WI38 (cell line): ENCODE data around the gene ZBTB20.

Source experiments
- H3K4me3 ChIP-seq: 2 replicates; pipeline ENCODE4 v1.5.1; 2011; ENCODE audit warnings: low read depth, mild to moderate bottlenecking, control low read depth, low read length
- TF ChIP-seq, protein P1 (sequence below): IDR thresholded peaks from 2 replicates; pipeline ENCODE4 v1.5.1; 2012; ENCODE audit warnings: low read depth, mild to moderate bottlenecking, control low read depth, low read length

The ZBTB20 gene

DNA sequence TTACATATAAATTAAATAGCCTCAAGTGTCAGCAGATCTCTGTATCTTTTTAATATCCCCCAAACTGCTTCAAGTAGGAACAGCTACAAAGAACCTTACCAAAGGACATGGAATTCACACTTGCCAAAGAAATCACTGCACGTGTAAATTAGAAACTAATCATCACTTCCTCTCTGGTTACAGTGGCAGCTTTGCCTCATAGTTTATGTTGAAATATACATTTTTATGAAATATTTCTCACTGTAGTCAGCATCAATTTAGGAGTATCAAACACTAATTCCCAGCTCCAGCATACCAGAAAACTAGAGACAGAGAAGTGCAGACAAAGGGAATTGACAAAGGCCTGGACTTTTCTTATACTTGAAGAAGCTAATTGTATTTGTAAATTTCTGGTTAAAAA is 592.4 kb downstream of the ZBTB20 start:
- no peak overlapping the region for H3K4me3 ChIP-seq
- TF ChIP-seq, protein P1, sequence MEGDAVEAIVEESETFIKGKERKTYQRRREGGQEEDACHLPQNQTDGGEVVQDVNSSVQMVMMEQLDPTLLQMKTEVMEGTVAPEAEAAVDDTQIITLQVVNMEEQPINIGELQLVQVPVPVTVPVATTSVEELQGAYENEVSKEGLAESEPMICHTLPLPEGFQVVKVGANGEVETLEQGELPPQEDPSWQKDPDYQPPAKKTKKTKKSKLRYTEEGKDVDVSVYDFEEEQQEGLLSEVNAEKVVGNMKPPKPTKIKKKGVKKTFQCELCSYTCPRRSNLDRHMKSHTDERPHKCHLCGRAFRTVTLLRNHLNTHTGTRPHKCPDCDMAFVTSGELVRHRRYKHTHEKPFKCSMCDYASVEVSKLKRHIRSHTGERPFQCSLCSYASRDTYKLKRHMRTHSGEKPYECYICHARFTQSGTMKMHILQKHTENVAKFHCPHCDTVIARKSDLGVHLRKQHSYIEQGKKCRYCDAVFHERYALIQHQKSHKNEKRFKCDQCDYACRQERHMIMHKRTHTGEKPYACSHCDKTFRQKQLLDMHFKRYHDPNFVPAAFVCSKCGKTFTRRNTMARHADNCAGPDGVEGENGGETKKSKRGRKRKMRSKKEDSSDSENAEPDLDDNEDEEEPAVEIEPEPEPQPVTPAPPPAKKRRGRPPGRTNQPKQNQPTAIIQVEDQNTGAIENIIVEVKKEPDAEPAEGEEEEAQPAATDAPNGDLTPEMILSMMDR: no peak

DNA sequence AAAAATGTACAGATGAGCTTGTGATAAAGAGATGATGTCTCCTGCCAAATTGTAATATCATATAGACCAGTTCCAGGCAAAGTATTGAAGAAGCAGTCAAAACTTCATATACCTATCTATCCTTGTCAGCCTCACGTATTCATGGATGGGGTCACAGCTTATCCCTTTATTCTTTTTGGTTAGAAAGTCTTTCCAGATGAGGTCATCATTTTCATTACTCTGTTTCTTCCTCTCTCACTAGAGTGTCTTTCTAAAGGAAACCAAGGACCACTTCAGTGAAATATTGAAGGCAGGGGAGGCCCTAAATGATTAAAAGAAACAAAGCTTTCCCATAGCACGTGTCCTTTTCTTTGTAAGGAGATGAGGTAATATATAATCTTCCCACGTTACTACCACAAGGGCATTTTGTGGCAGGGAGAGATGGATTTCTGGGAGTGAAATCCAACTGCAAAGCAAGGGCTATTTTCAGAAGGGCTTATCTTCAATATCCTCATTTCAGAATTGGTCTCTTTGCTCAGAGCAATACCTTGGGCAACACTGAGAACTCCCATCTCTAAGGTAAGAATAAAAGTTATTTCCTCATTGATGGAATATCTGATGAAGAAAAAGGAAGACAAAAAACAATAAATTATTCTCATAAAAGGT is 593.0 kb downstream of the ZBTB20 start:
- TF ChIP-seq, protein P1: no peak
- no peak overlapping the region for H3K4me3 ChIP-seq

DNA sequence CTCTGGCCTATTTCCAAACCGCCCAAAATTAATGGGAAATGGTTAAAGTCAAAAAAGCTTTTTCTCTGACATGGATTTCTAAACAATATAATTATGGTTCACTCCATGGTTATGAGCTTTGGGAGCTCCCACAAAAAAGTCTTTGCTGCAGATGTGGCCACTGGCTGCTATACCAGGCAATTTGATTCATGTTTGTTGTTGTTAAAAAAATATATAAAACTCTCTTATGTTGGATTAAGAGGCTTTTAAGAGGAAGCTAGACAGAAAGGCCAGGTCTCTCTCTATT is 594.6 kb downstream of the ZBTB20 start:
- no peak overlapping the region for H3K4me3 ChIP-seq
- TF ChIP-seq, protein P1: no peak

DNA sequence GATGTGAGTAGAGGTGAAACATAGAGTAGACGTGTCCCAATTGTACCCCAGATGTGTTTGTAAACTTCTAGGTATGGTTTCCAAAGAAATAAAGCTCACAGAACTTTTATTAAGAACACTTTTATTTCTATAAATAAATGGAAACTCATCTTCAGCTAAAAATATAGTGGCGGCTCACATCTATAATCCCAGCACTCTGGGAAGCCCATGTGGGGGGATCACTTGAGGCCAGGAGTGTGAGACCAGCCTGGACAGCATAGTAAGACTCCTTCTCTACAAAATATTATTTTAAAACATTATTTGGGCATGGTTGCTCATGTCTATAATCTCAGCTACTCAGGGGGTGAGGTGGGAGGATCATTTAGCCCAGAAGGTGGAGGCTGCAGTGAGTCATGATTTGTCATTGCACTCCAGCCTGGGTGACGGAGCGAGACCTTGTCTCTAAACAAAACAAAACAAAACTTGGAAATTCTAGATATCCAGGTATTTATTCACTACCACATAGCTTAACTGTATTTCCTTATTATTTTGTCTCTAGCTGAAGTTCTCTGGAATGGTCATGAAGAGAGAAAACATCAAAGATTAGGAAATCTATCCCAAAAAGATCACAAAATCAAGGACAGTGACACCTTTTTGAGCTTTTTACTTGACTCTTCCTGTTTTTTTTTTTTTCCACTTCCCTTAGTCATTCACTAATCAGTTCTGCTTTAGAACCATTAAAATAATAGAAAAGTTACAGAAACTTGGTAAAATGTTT is 595.1 kb downstream of the ZBTB20 start:
- TF ChIP-seq, protein P1: no peak

DNA sequence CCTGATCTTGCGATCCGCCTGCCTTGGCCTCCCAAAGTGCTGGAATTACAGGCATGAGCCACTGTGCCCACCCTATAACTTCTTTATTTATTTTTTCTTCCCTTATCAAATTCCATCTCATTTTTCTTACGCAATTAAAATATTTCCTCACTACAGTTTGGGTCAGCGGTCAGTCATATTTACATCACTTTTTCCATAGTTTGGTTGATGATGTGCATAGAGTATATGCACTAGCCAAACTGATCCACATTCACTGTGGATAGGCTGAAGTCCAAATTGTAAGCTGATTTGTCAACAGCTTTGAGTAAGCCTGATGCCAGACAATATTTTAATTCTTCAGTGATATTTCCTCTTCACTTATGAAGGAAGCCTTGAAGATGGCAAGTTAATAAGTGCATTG is 596.9 kb downstream of the ZBTB20 start:
- TF ChIP-seq, protein P1: no peak
- H3K4me3 ChIP-seq: no peak overlapping the region

More for the DNA sequence above, 595.1 kb downstream of the ZBTB20 start:
- no peak overlapping the region for H3K4me3 ChIP-seq

DNA sequence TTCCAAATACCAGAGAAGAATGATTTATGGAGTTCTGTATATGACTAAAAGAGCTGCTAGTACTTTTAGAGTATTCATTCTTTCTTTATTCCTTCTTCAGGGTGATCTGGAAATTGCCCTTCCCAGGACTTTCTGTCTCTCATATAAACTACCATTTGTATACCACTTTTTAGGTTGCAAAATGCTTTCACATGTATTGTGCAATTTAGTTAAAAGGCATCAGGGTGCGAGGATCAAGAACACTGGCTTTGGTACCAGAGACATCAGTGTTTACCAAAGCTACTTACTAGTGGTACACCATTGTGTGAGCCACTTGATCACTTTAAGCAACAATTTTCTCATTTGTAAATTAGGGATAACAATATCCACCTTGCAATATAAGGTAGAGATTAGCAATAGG is 601.9 kb downstream of the ZBTB20 start:
- TF ChIP-seq, protein P1: no peak
- H3K4me3 ChIP-seq: no peak overlapping the region

DNA sequence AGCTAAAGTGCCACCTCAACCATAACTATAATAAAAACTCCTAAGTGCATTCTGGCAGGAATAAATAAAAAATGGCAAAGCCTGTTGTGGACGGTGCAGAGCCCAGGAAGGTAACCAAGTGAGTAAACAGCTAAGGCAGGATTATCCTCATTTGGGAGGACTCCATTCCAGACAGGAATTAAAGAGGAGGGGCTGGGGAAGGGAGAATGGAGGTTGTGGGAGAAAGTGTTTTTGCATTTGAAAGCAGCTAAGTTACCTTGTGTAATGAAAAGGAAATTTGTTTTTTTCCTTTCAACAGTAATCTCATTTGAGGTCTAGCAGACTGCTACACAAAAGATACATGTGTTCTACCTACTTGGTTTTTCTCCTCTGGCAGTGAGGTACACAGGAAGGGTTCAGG is 604.7 kb downstream of the ZBTB20 start:
- no peak overlapping the region for H3K4me3 ChIP-seq
- TF ChIP-seq, protein P1: no peak
